ENCODE results near the gene PEPD. TPM values are rescaled to one million over a fixed set of nuclear protein-coding genes. Genes with fewer than 3 reads are reported as not detected.

The PEPD gene
- polyA plus RNA-seq, 2 donors: 26.8 to 38.6 TPM

DNA sequence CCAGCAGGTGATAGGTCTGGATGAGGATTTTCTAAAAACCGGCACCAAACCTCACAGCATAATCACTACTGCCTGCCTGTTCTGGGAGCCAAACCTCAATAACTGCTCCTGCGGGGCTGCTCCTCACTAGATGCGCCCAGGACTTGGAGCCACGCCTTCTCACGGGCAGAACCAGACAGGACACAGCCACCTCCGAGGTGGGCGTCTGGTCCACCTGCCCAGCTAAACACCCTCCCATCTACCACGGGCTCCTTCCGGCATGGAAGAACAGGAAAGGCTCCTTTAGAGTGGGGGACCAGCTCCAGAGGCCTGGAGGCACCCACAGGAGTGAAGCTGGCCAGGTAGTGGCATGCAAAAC is 73.5 kb downstream of the PEPD start:
- H3K27me3 ChIP-seq (ENCODE audit: control insufficient read depth in 1 of 2, insufficient read depth in 2 of 2, low read length in 2 of 2): no peaks in the 10 kb centered on the region
- H3K36me3 ChIP-seq (ENCODE audit: control insufficient read depth in 2 of 2, insufficient read depth in 2 of 2, low read length in 1 of 2): peaks cover 0 to 17% of the 10 kb centered on the region in 2 donors
- H3K27ac ChIP-seq (ENCODE audit: low read depth in 2 of 2, low read length in 1 of 2): no peak overlapping the region
- no peak overlapping the region for H3K4me3 ChIP-seq (ENCODE audit: low read depth in 1 of 2, low read length in 2 of 2)
- H3K9me3 ChIP-seq (ENCODE audit: control insufficient read depth in 2 of 2, insufficient read depth in 1 of 2, low read depth in 1 of 2, low read length in 1 of 2): no peaks in the 10 kb centered on the region
- H3K4me1 ChIP-seq (ENCODE audit: control insufficient read depth in 2 of 2, insufficient read depth in 2 of 2, low read length in 1 of 2): no peaks in the 10 kb centered on the region
- WGBS, 2 donors: 70 to 71% methylated on average over 9 of the region's 9 CpGs

DNA sequence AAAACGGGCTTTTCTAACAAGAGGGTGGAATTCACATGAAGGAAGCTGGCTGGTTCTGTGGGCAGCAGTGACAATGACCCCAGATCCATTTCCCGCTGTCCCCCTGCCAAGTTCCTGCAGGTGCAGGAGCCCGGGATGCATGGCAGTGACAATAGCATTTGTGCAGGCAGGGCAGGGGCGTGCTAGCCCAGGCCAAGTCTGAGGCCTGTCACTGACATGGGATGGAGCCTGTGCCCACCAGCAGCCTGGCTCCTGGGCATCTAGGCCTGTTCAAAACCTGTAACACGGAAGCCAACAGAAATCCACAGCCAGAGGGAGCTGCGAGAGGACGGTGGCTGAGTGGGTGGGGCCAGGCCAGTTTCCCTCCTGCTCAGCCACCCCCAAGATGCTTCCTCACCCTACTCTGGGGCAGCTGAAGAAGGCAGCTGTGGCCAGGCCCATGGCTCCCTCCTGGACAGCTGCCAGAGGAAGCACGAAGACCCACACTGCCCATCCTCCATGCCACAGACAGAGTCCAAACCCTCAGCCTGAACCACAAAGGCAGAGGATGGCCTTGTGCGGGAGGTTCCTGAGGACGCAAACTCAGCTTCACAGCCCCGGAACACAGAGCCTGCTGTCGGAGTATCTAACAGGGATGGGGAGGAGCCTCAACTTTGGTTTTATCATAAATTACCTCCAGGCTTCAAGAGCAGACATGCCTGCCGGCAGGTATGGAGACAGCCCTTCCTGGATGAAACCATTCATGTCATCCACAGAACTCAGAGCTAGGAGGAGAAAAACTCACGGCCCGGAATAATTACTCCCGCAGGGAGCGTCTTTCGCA is 74.0 kb downstream of the PEPD start:
- Histone ChIP-seq H3K9me3 (ENCODE audit: control insufficient read depth in 2 of 2, insufficient read depth in 1 of 2, low read depth in 1 of 2, low read length in 1 of 2) (no peaks in the 10 kb centered on the region), H3K27ac (ENCODE audit: low read depth in 2 of 2, low read length in 1 of 2) (no peak overlapping the region), H3K27me3 (ENCODE audit: control insufficient read depth in 1 of 2, insufficient read depth in 2 of 2, low read length in 2 of 2) (no peaks in the 10 kb centered on the region), H3K4me3 (ENCODE audit: low read depth in 1 of 2, low read length in 2 of 2) (no peak overlapping the region), H3K4me1 (ENCODE audit: control insufficient read depth in 2 of 2, insufficient read depth in 2 of 2, low read length in 1 of 2) (no peaks in the 10 kb centered on the region), H3K36me3 (ENCODE audit: control insufficient read depth in 2 of 2, insufficient read depth in 2 of 2, low read length in 1 of 2) (peaks cover 0 to 17% of the 10 kb centered on the region in 2 donors)
- 77 to 78% methylated on average over 18 of the region's 18 CpGs for WGBS, 2 donors

DNA sequence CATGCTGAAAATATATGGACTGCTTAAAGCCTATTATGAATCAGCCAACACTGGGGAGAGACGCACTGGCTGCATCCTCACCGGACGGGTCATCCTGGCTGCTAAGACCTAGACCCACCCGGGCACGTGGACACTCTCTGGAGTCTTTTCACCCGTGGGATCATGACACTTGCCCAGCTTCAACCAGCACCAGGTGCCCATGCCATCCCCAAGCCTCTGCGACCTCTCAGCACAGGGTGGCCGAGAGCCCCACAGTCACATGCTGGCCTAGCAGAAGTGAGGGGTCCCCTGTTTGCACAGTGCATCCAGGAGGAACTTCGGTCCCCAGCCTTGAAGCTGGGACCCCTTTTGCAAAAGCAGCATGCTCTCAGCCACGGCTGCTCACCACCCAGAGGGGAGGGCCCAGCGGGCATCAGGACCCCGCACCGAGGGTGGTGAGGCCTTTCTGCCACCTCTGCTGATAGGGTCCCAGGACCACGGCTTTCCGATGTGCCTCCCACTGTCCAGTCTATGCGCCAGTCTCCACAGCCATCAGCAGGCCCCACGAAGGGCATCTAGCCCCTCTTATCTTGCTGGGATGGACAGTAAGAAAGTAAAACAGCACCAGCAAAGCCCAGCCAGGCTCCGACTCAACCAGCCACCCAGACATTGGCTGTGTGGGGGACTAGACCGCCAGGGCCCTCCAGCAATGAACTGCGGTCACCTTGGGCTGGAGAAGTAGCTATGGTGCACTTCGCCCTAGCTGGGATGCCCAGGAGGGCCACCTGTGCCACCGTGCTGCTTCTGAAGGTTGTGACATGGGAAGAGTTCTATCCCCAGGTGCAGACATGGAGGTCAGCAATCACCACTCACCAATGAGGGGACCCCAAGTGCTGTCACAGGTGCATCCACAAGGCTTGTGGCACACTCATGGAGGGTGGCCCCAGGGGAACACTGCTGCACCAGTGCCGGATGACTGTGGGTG is 75.0 kb downstream of the PEPD start:
- H3K4me1 ChIP-seq (ENCODE audit: control insufficient read depth in 2 of 2, insufficient read depth in 2 of 2, low read length in 1 of 2): no peaks in the 10 kb centered on the region
- H3K27me3 ChIP-seq (ENCODE audit: control insufficient read depth in 1 of 2, insufficient read depth in 2 of 2, low read length in 2 of 2): no peaks in the 10 kb centered on the region
- H3K4me3 ChIP-seq (ENCODE audit: low read depth in 1 of 2, low read length in 2 of 2): no peak overlapping the region
- H3K27ac ChIP-seq (ENCODE audit: low read depth in 2 of 2, low read length in 1 of 2): no peak overlapping the region
- WGBS, 2 donors: 91% methylated on average over 23 of the region's 23 CpGs
- H3K36me3 ChIP-seq (ENCODE audit: control insufficient read depth in 2 of 2, insufficient read depth in 2 of 2, low read length in 1 of 2): peaks cover 0 to 17% of the 10 kb centered on the region in 2 donors
- no peaks in the 10 kb centered on the region for H3K9me3 ChIP-seq (ENCODE audit: control insufficient read depth in 2 of 2, insufficient read depth in 1 of 2, low read depth in 1 of 2, low read length in 1 of 2)

DNA sequence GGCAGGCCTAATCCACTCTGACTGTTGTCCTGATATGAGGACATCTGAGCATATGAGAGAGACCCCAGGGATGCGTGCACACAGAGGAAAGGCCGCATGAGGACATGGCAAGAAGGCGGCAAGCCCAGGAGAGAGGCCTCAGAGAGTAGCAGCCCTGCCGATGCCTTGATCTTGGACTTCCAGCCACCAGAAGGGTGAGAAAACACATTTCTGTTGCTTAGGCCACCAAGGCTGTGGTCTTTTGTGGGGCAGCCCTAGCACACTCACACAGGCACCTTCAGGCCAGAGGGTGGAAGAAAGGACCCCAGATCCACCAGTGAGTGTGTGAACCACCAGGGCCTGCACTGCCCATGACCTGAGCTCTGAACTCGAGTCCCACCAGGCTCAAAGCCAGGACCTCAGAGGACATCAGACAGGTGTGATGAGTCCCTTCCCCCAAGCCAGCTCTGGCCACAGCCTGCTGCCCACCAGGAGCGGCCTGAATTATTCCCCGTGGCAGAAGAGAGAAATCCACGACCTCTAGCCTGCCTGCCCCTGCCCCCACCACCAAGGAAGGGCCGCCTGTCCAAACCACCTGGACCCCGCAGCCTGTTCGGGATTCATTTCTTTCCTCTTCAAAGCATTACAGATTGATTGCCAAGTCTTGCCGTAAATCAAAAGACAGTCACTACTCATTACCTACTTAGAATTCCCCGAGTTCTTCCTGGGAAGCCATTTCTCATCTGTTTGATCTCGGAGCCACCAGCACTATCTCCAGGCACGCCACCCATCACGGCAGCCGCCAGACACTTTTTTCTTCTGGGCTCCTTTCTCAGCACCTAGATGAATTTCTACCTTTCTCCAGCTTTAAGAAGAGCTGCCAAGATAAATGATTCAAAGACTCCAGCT is 75.9 kb downstream of the PEPD start:
- Histone ChIP-seq H3K9me3 (ENCODE audit: control insufficient read depth in 2 of 2, insufficient read depth in 1 of 2, low read depth in 1 of 2, low read length in 1 of 2) (no peaks in the 10 kb centered on the region), H3K4me3 (ENCODE audit: low read depth in 1 of 2, low read length in 2 of 2) (no peak overlapping the region), H3K27me3 (ENCODE audit: control insufficient read depth in 1 of 2, insufficient read depth in 2 of 2, low read length in 2 of 2) (no peaks in the 10 kb centered on the region), H3K27ac (ENCODE audit: low read depth in 2 of 2, low read length in 1 of 2) (no peak overlapping the region), H3K4me1 (ENCODE audit: control insufficient read depth in 2 of 2, insufficient read depth in 2 of 2, low read length in 1 of 2) (no peaks in the 10 kb centered on the region), H3K36me3 (ENCODE audit: control insufficient read depth in 2 of 2, insufficient read depth in 2 of 2, low read length in 1 of 2) (peaks cover 0 to 17% of the 10 kb centered on the region in 2 donors)
- 91 to 94% methylated on average over 17 of the region's 17 CpGs for WGBS, 2 donors

DNA sequence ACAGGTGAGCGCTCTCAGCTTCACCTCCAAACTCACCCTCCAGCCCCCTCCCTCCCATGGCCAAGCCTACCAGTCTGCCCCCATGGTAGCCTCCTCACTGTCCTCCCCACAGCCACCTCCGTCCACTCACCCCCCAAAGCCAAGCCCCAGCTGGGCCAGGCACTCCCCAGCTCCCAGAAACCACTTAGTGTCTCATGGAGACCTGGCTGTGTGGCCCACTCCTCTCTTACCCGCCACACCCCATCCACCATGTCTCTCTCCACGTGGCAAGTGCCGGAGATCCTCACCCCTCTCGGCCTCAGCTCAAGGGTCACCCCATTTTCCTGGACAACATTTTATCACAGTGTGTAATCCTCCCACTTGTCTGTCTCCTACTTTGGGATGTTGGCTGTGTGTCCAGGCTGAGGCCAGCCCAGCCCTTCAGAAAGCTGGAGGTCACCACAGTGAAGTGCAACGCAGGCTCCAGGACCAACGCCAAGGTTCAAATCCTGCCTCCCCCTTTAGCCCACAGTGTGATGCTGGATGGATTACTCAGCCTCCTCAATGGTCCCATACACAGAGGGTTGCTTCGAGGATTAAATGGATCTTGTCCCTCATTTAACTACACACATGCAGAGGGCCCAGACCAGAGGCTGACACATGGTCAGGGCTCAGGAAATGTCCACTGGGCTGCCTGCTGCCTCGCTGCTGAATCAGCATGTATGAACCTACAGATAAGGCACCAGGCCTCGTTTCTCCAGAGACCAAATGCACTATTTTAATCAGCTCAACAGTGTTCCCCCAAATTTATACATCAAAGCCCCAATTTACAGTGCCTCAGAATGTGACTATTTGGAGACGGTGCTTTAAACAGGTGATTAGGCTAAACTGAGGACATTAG is 76.8 kb downstream of the PEPD start:
- no peaks in the 10 kb centered on the region for H3K4me1 ChIP-seq (ENCODE audit: control insufficient read depth in 2 of 2, insufficient read depth in 2 of 2, low read length in 1 of 2)
- no peaks in the 10 kb centered on the region for H3K27me3 ChIP-seq (ENCODE audit: control insufficient read depth in 1 of 2, insufficient read depth in 2 of 2, low read length in 2 of 2)
- H3K27ac ChIP-seq (ENCODE audit: low read depth in 2 of 2, low read length in 1 of 2): no peak overlapping the region
- H3K36me3 ChIP-seq (ENCODE audit: control insufficient read depth in 2 of 2, insufficient read depth in 2 of 2, low read length in 1 of 2): peaks cover 0 to 17% of the 10 kb centered on the region in 2 donors
- no peaks in the 10 kb centered on the region for H3K9me3 ChIP-seq (ENCODE audit: control insufficient read depth in 2 of 2, insufficient read depth in 1 of 2, low read depth in 1 of 2, low read length in 1 of 2)
- no peak overlapping the region for H3K4me3 ChIP-seq (ENCODE audit: low read depth in 1 of 2, low read length in 2 of 2)
- WGBS, 2 donors: 90 to 92% methylated on average over 11 to 12 of the region's 12 CpGs

DNA sequence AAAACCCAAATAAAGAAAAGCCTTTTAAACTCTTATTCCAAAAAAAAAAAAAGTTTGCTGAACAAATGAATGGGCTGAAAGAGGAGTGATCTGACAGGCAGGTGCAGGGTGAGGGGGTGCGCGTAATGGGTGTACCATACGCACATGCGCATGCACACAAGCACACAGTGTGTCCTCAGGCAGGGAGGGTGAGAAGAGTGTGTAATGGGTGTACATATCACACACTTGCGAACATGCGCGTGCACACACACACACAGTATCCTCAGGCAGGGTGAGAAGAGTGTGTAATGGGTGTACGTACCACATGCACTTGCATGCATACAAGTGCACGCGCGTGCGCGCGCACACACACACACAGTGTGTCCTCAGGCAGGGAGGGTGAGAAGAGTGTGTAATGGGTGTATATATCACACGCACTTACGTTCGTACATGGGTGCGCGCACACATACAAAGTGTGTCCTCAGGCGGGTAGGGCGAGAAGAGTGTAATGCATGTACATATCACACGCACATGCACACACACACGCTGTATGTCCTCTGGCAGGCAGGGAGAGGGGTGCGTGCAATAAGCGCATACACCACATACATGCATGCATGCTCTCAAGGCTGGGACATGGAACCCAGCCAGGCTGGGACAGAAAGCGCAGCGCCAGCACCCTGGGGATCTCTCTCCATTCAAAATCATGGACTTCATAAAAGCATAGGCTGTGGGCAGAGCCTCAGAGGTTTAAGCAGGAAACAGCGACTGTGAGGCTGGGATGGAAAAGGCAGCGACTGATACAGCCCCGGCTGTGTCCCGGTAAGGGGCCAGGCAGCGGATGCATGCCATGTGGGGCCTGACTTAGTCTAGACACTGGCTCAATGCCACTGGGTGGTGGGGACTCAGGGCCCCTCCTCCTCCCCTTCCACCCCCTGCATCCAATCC is 77.7 kb downstream of the PEPD start:
- no peaks in the 10 kb centered on the region for H3K4me1 ChIP-seq (ENCODE audit: control insufficient read depth in 2 of 2, insufficient read depth in 2 of 2, low read length in 1 of 2)
- peaks cover 0 to 17% of the 10 kb centered on the region in 2 donors for H3K36me3 ChIP-seq (ENCODE audit: control insufficient read depth in 2 of 2, insufficient read depth in 2 of 2, low read length in 1 of 2)
- H3K27me3 ChIP-seq (ENCODE audit: control insufficient read depth in 1 of 2, insufficient read depth in 2 of 2, low read length in 2 of 2): no peaks in the 10 kb centered on the region
- H3K4me3 ChIP-seq (ENCODE audit: low read depth in 1 of 2, low read length in 2 of 2): no peak overlapping the region
- H3K27ac ChIP-seq (ENCODE audit: low read depth in 2 of 2, low read length in 1 of 2): no peak overlapping the region
- no peaks in the 10 kb centered on the region for H3K9me3 ChIP-seq (ENCODE audit: control insufficient read depth in 2 of 2, insufficient read depth in 1 of 2, low read depth in 1 of 2, low read length in 1 of 2)
- 94 to 96% methylated on average over 32 of the region's 32 CpGs for WGBS, 2 donors

DNA sequence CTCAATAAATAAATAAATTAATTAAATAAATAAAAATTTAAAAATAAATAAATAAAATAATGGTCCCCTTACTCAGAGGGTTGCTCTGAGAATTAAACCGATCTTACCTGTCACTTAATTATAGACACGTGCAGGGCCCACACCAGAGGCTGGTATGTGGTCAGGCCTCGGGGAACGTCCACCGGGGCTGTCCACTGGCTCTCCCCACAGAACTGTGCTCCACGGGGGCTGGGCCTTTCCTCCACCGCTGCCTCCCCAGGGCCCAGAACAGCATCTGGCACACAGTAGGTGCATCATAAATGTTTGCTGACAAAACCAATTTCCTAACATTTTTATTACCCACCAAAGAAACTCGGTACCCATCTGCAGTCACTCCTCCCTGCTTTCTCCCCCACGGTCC is 78.9 kb downstream of the PEPD start:
- H3K9me3 ChIP-seq (ENCODE audit: control insufficient read depth in 2 of 2, insufficient read depth in 1 of 2, low read depth in 1 of 2, low read length in 1 of 2): no peaks in the 10 kb centered on the region
- WGBS, 2 donors: 95 to 97% methylated on average over 9 of the region's 9 CpGs
- no peaks in the 10 kb centered on the region for H3K4me1 ChIP-seq (ENCODE audit: control insufficient read depth in 2 of 2, insufficient read depth in 2 of 2, low read length in 1 of 2)
- no peak overlapping the region for H3K27ac ChIP-seq (ENCODE audit: low read depth in 2 of 2, low read length in 1 of 2)
- no peak overlapping the region for H3K4me3 ChIP-seq (ENCODE audit: low read depth in 1 of 2, low read length in 2 of 2)
- H3K36me3 ChIP-seq (ENCODE audit: control insufficient read depth in 2 of 2, insufficient read depth in 2 of 2, low read length in 1 of 2): peaks cover 0 to 17% of the 10 kb centered on the region in 2 donors
- H3K27me3 ChIP-seq (ENCODE audit: control insufficient read depth in 1 of 2, insufficient read depth in 2 of 2, low read length in 2 of 2): no peaks in the 10 kb centered on the region

DNA sequence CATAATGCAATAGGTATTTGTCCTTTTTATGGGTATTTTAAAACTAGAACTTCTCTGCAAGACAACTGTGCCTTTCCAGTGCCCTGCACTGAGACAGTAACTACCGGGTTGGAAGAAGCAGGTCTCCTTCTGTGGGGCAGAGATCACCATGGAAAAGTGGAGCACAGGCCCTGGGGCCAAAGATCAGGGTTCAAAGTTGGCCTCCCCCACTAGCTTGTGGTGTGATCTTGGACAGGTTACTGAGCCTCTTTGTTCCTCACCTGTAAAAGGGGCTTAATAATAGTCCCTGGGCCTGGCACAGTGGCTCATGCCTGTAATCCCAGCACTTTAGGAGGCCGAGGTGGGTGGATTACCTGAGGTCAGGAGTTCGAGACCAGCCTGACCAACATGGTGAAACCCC is 79.8 kb downstream of the PEPD start:
- H3K9me3 ChIP-seq (ENCODE audit: control insufficient read depth in 2 of 2, insufficient read depth in 1 of 2, low read depth in 1 of 2, low read length in 1 of 2): no peaks in the 10 kb centered on the region
- H3K27me3 ChIP-seq (ENCODE audit: control insufficient read depth in 1 of 2, insufficient read depth in 2 of 2, low read length in 2 of 2): no peaks in the 10 kb centered on the region
- 85 to 87% methylated on average over 3 of the region's 3 CpGs for WGBS, 2 donors
- H3K4me3 ChIP-seq (ENCODE audit: low read depth in 1 of 2, low read length in 2 of 2): no peak overlapping the region
- no peak overlapping the region for H3K27ac ChIP-seq (ENCODE audit: low read depth in 2 of 2, low read length in 1 of 2)
- H3K36me3 ChIP-seq (ENCODE audit: control insufficient read depth in 2 of 2, insufficient read depth in 2 of 2, low read length in 1 of 2): peaks cover 0 to 11% of the 10 kb centered on the region in 2 donors
- no peaks in the 10 kb centered on the region for H3K4me1 ChIP-seq (ENCODE audit: control insufficient read depth in 2 of 2, insufficient read depth in 2 of 2, low read length in 1 of 2)
